Upper lobe of right lung (tissue), 1 donor: ENCODE data around the gene ELOVL1. TPM values are rescaled to one million over a fixed set of nuclear protein-coding genes. Genes with fewer than 3 reads are reported as not detected.
A peak's percentile ranks its signal among the peaks of the same experiment; 100 is the strongest.

Experiments used
- ATAC-seq: fragments of 200-7000 bp; cut with Tn5 transposase; one replicate; pipeline ENCODE4 v1.9.1; 2020; ENCODE audit warnings: mild to moderate bottlenecking, moderate library complexity
- DNase-seq: peaks from one replicate; pipeline ENCODE4 v3.0.0-alpha.2; 2020
- H3K27ac ChIP-seq: fragments of 200-600 bp; one replicate; pipeline ENCODE4 v1.8.0; 2022
- H3K27me3 ChIP-seq: fragments of 200-600 bp; one replicate; pipeline ENCODE4 v1.8.0; 2022; ENCODE audit warnings: mild to moderate bottlenecking
- H3K36me3 ChIP-seq: fragments of 200-600 bp; one replicate; pipeline ENCODE4 v1.8.0; 2022
- H3K4me1 ChIP-seq: fragments of 200-600 bp; one replicate; pipeline ENCODE4 v1.8.0; 2022
- H3K4me3 ChIP-seq: fragments of 200-600 bp; one replicate; pipeline ENCODE4 v1.8.0; 2022; ENCODE audit warnings: mild to moderate bottlenecking
- H3K9me3 ChIP-seq: fragments of 200-600 bp; one replicate; pipeline ENCODE4 v1.8.0; 2022
- intact Hi-C: fragments of 100-400 bp; cut with DNase I; formaldehyde crosslinking; loops from one replicate; pipeline ENCODE4 v1.11.0; 2022
- total RNA-seq: library from RNA; stranded (reverse); fragmentation: NEBNext Ultra II Directional; extraction: Animal tissue kit (Norgen Biotek cat#: 25700); gene quantifications from one replicate; pipeline ENCODE4 v1.2.1, GENCODE V29; 2021
- TF ChIP-seq, protein P1 (sequence below): fragments of 200-600 bp; IDR thresholded peaks from one replicate; pipeline ENCODE4 v1.8.0; 2022; ENCODE audit warnings: antibody characterized with exemption
- donor health status: DM: no; HTN: yes; CAD: no; lungs with severe emphysema.

The ELOVL1 gene
- total RNA-seq, 1 donor from 2014 or later = 98.9 TPM

DNA sequence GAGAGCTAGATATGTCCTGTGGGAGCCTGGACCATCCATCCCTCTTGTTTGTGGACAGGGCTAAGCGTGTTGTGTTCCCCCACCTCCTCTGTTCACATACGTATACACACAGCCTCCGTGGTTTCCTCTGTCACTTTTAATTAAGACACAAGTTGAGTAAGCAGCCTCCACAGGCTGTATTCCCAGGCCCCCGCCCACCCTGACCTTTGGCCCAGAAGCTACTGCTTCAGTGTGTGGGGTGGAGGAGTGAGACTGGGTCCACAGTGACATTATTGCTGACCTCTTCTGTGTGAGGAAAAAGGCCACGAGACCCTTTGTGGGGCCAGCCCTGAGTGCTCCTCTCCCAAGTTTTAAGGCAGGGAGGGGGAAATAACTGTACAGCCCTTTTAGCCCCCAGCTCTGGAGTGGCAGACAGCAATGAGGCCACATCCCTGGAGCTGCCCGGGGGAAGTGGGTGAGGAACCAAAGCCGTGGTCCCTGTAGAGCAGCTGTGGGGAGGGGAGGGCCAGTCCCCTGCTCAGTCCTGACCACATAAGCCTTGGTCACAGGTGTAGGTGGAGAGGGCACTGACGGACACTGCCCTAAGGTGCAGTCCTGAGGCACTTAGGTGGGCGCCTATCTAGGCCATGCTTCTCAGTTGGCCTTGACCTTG is 4.4 kb downstream of the ELOVL1 start:
- intact Hi-C loops = no loop called here
- TF ChIP-seq, protein P1, sequence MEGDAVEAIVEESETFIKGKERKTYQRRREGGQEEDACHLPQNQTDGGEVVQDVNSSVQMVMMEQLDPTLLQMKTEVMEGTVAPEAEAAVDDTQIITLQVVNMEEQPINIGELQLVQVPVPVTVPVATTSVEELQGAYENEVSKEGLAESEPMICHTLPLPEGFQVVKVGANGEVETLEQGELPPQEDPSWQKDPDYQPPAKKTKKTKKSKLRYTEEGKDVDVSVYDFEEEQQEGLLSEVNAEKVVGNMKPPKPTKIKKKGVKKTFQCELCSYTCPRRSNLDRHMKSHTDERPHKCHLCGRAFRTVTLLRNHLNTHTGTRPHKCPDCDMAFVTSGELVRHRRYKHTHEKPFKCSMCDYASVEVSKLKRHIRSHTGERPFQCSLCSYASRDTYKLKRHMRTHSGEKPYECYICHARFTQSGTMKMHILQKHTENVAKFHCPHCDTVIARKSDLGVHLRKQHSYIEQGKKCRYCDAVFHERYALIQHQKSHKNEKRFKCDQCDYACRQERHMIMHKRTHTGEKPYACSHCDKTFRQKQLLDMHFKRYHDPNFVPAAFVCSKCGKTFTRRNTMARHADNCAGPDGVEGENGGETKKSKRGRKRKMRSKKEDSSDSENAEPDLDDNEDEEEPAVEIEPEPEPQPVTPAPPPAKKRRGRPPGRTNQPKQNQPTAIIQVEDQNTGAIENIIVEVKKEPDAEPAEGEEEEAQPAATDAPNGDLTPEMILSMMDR = no peak
- peaks cover 46% of the 10 kb centered on the region for H3K36me3 ChIP-seq
- peaks cover 17% of the 10 kb centered on the region for H3K4me1 ChIP-seq
- H3K27ac ChIP-seq = no peak overlapping the region
- H3K4me3 ChIP-seq = no peak overlapping the region
- no peaks in the 10 kb centered on the region for H3K27me3 ChIP-seq
- no peak for ATAC-seq
- H3K9me3 ChIP-seq = no peaks in the 10 kb centered on the region
- DNase-seq = no peak

DNA sequence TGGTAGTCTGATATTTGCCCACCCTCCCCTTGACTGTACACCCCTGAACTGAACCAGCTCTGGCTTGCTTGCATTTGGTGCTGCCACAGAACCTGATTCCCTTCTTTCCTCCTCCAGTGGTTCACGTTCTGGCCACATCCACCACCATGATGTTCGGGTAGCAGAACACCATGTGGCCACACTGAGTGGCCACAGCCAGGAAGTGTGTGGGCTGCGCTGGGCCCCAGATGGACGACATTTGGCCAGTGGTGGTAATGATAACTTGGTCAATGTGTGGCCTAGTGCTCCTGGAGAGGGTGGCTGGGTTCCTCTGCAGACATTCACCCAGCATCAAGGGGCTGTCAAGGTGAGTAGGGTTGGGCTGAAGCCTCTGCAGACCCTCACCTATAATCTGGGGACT is 7.2 kb downstream of the ELOVL1 start:
- H3K27me3 ChIP-seq = no peaks in the 10 kb centered on the region
- TF ChIP-seq, protein P1 = no peak
- intact Hi-C loops = no loop called here
- ATAC-seq (no peak), DNase-seq (no peak)
- H3K27ac ChIP-seq = no peak overlapping the region
- H3K4me3 ChIP-seq = no peak overlapping the region
- H3K4me1 ChIP-seq = peaks cover 8% of the 10 kb centered on the region
- H3K9me3 ChIP-seq = no peaks in the 10 kb centered on the region
- H3K36me3 ChIP-seq = peaks cover 46% of the 10 kb centered on the region

DNA sequence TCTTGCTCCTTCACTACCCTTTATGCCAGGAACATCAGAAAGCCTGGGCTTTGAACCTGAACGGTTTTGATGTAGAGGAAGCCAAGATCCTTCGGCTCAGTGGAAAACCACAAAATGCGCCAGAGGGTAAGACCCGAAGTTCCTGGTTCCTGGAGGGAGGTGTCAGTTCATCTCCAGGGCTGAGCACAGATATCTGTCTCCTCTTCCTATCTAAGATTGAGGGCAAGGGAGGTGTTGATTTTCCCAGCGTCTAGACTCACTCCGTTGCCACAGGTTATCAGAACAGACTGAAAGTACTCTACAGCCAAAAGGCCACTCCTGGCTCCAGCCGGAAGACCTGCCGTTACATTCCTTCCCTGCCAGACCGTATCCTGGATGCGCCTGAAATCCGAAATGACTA is 8.1 kb downstream of the ELOVL1 start:
- no peak for ATAC-seq
- TF ChIP-seq, protein P1 = no peak
- peaks cover 37% of the 10 kb centered on the region for H3K36me3 ChIP-seq
- intact Hi-C loops = loop anchor here (10.0 kb wide), 1 partner anchor 125 kb away; no protein-coding TSS in a partner anchor
- H3K27ac ChIP-seq = no peak overlapping the region
- no peak for DNase-seq
- H3K4me3 ChIP-seq = no peak overlapping the region
- H3K4me1 ChIP-seq = peaks cover 6% of the 10 kb centered on the region
- no peaks in the 10 kb centered on the region for H3K27me3 ChIP-seq
- H3K9me3 ChIP-seq = no peaks in the 10 kb centered on the region

DNA sequence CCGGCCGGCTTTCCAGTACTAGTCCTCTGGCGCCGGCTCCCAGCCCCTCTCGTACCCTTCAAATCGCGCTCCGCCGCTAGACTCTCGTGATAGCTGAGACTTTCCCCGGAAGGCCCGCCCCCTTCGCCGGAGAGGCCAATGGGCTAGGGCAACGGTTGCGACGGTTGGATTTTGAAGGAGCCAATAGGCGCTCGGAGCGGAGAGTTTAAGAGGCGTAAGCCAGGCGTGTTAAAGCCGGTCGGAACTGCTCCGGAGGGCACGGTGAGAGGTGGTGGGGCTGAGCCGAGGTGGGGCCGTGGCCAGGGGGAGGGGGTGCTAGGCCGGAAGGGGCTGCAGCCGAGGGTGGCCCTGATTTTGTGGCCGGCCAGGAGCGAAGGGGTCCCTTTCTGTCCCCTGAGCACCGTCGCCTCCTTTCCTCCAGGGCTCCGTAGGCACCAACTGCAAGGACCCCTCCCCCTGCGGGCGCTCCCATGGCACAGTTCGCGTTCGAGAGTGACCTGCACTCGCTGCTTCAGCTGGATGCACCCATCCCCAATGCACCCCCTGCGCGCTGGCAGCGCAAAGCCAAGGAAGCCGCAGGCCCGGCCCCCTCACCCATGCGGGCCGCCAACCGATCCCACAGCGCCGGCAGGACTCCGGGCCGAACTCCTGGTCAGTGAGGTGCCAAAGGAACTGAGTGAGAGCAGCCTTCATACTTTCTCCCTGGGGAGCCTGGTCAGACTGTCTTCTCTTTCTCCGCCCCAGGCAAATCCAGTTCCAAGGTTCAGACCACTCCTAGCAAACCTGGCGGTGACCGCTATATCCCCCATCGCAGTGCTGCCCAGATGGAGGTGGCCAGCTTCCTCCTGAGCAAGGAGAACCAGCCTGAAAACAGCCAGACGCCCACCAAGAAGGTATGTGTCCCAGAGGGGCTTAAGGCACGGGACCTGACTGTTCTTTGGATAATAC is 8.8 kb downstream of the ELOVL1 start, which contains the start of gene CDC20:
Gene CDC20 (plus strand): TSS at position 236 of the 948 bp plus-strand sequence. CDS start 235 bp downstream, at position 471.
- intact Hi-C loops = loop anchor here (10.0 kb wide), 1 partner anchor 124 kb away; no protein-coding TSS in a partner anchor
- TF ChIP-seq, protein P1 = no peak
- Histone ChIP-seq H3K27ac (peak within 1 kb of the TSS; percentile 94), H3K4me3 (peak within 1 kb of the TSS; percentile 81), H3K9me3 (no peaks in the 10 kb centered on the region), H3K36me3 (peaks cover 31% of the 10 kb centered on the region), H3K4me1 (peaks cover 6% of the 10 kb centered on the region), H3K27me3 (no peaks in the 10 kb centered on the region)
- ATAC-seq (peak; percentile 98), DNase-seq (peak; percentile 100)

DNA sequence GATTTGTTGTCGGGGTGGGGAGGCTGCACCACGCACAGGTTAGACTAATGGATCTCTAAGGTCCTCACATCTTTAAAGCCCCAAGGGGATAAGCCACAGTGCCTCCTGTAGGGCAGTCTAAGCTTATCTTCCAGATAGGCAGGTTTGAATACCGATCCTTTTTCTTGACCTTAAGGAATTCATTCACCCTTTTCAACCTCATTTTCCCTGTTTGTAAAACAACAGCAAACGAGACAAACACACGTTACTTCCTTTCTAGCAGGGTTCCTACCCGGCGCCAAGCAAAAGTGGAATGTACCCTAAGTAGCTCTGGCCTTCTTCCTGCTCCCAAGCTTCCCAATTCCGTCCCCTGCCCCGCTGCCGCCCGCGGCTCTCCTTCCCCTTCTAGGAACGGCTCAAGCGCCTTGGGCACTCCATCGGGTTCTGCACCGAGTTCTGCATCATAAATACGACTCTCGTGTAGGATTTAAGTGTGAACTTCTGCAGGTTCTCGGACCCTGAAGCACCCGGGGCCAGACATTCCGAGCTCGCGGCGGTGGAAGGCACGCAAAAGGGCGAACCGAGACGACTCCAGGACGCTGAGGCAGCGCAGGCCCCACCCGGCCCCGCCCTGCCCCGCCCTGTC is 9.6 kb downstream of the ELOVL1 start:
- peak overlapping the region; percentile 94 for H3K27ac ChIP-seq
- H3K4me3 ChIP-seq = peak overlapping the region; percentile 81
- intact Hi-C loops = loop anchor here (10.0 kb wide), 1 partner anchor 123 kb away; no protein-coding TSS in a partner anchor
- peaks cover 6% of the 10 kb centered on the region for H3K4me1 ChIP-seq
- peak; percentile 70 for ATAC-seq
- TF ChIP-seq, protein P1 = peak; percentile 47
- H3K27me3 ChIP-seq = no peaks in the 10 kb centered on the region
- DNase-seq = no peak
- no peaks in the 10 kb centered on the region for H3K9me3 ChIP-seq
- H3K36me3 ChIP-seq = peaks cover 23% of the 10 kb centered on the region
